Forelimb muscle (tissue), 1 donor: ENCODE measurements around the gene FAM83D. TPM values are rescaled to one million over a fixed set of nuclear protein-coding genes. Genes with fewer than 3 reads are reported as not detected.
"Not testable (repeated sequence)": the region's sequence is repeated elsewhere in the genome, so short reads cannot be mapped to it uniquely, and the experiment has no call there.

Experiments
- DNase-seq: peaks from one replicate; pipeline ENCODE4 v3.0.0-alpha.2; 2013; ENCODE audit warnings: low read depth
- polyA plus RNA-seq: library from polyadenylated mRNA; unstranded; fragments of 120-200 nt; gene quantifications from one replicate; pipeline ENCODE4 v1.2.1, GENCODE V29; 2013; ENCODE audit not compliant: insufficient read length

The FAM83D gene
- polyA plus RNA-seq, 1 donor: 5.5 TPM

- DNase-seq: no peak
Measured at GRCh38 chr20:38932457-38933120, 6.4 kb downstream of the FAM83D start.

GRCh38 chr20:38934530-38934929 is 8.3 kb downstream of the FAM83D start:
- DNase-seq: no peak

- no peak for DNase-seq
Measured at GRCh38 chr20:38935285-38935684, 9.1 kb downstream of the FAM83D start.

- no peak for DNase-seq
Measured at GRCh38 chr20:38935967-38936407, 9.8 kb downstream of the FAM83D start.

- no peak for DNase-seq
Measured at GRCh38 chr20:38937000-38937399, 10.8 kb downstream of the FAM83D start.

- no peak for DNase-seq
Measured at GRCh38 chr20:38937978-38938473, 11.8 kb downstream of the FAM83D start.

GRCh38 chr20:38939686-38940085 is 13.5 kb downstream of the FAM83D start:
- no peak for DNase-seq

- no peak for DNase-seq
Measured at GRCh38 chr20:38940644-38941043, 14.4 kb downstream of the FAM83D start.

- DNase-seq: no peak
Measured at GRCh38 chr20:38941726-38942389, 15.6 kb downstream of the FAM83D start.

- no peak for DNase-seq
Measured at GRCh38 chr20:38945012-38945411, 18.8 kb downstream of the FAM83D start.

- DNase-seq: no peak
Measured at GRCh38 chr20:38946836-38947235, 20.6 kb downstream of the FAM83D start.

GRCh38 chr20:38947931-38948362 is 21.7 kb downstream of the FAM83D start:
- DNase-seq: no peak

GRCh38 chr20:38950254-38950653 is 24.0 kb downstream of the FAM83D start:
- DNase-seq: no peak

- no peak for DNase-seq
Measured at GRCh38 chr20:38951611-38952010, 25.4 kb downstream of the FAM83D start.

GRCh38 chr20:38952153-38952552 is 25.9 kb downstream of the FAM83D start:
- no peak for DNase-seq

GRCh38 chr20:38953630-38954340 is 27.6 kb downstream of the FAM83D start:
- DNase-seq: no peak

- DNase-seq: no peak
Measured at GRCh38 chr20:38957235-38957876, 31.1 kb downstream of the FAM83D start.

GRCh38 chr20:38957915-38958485 is 31.8 kb downstream of the FAM83D start:
- no peak for DNase-seq

- DNase-seq: not testable (repeated sequence)
Measured at GRCh38 chr20:38960187-38960687, 34.0 kb downstream of the FAM83D start.

- no peak for DNase-seq
Measured at GRCh38 chr20:38961530-38962043, 35.4 kb downstream of the FAM83D start.
